GM18508 (cell line): ENCODE data around the gene KRT86.
"Not testable (repeated sequence)": the region's sequence is repeated elsewhere in the genome, so short reads cannot be mapped to it uniquely, and the experiment has no call there.

Experiments used
- ATAC-seq: cut with Tn5 transposase; IDR thresholded peaks from one replicate; pipeline ENCODE4 v1.9.1; 2021; ENCODE audit warnings: moderate number of reproducible peaks; ENCODE audit not compliant: insufficient read depth, unreplicated experiment

KRT86 gene

GRCh38 chr12:52324153-52324444, 49.7 kb downstream of the KRT86 start:
- ATAC-seq: no peak

- ATAC-seq: peak; percentile 75
Observed at GRCh38 chr12:52327052-52327829, 52.8 kb downstream of the KRT86 start.

GRCh38 chr12:52327830-52328500, 53.5 kb downstream of the KRT86 start:
- no peak for ATAC-seq

GRCh38 chr12:52331039-52331438, 56.6 kb downstream of the KRT86 start:
- ATAC-seq: no peak

GRCh38 chr12:52331833-52332232, 57.4 kb downstream of the KRT86 start:
- no peak for ATAC-seq

- no peak for ATAC-seq
Observed at GRCh38 chr12:52332381-52332780, 57.9 kb downstream of the KRT86 start.

GRCh38 chr12:52333321-52333720, 58.9 kb downstream of the KRT86 start:
- no peak for ATAC-seq

GRCh38 chr12:52334185-52334584, 59.7 kb downstream of the KRT86 start:
- no peak for ATAC-seq

GRCh38 chr12:52335598-52336262, 61.3 kb downstream of the KRT86 start:
- ATAC-seq: no peak

- ATAC-seq: no peak
Observed at GRCh38 chr12:52336641-52337040, 62.2 kb downstream of the KRT86 start.

- no peak for ATAC-seq
Observed at GRCh38 chr12:52337054-52337453, 62.6 kb downstream of the KRT86 start.

- ATAC-seq: no peak
Observed at GRCh38 chr12:52338241-52338960, 64.0 kb downstream of the KRT86 start.

- no peak for ATAC-seq
Observed at GRCh38 chr12:52341066-52341580, 66.7 kb downstream of the KRT86 start.

- no peak for ATAC-seq
Observed at GRCh38 chr12:52342781-52343490, 68.5 kb downstream of the KRT86 start.

- ATAC-seq: no peak
Observed at GRCh38 chr12:52343550-52343949, 69.1 kb downstream of the KRT86 start.

GRCh38 chr12:52344111-52344510, 69.7 kb downstream of the KRT86 start:
- ATAC-seq: no peak

GRCh38 chr12:52345041-52345440, 70.6 kb downstream of the KRT86 start:
- not testable (repeated sequence) for ATAC-seq

GRCh38 chr12:52346593-52346992, 72.1 kb downstream of the KRT86 start:
- no peak for ATAC-seq

GRCh38 chr12:52347016-52347415, 72.6 kb downstream of the KRT86 start:
- ATAC-seq: no peak
